SJSA1 (cell line): ENCODE measurements around the gene FOXC1. TPM values are rescaled to one million over a fixed set of nuclear protein-coding genes. Genes with fewer than 3 reads are reported as not detected.

Source experiments
- DNase-seq, 2 experiments: peaks; one replicate each; pipeline ENCODE4 v3.0.0-alpha.2; 2015 to 2020; ENCODE audit warnings: low spot score in 2 of 2, low read depth in 1 of 2
- H3K27ac ChIP-seq: fragments of 250-450 bp; sonication (Bioruptor Pico); 2 replicates; pipeline ENCODE4 v1.5.1; 2020; ENCODE audit warnings: mild to moderate bottlenecking, moderate library complexity
- H3K27me3 ChIP-seq: fragments of 250-450 bp; sonication (Bioruptor Pico); replicated peaks from 2 replicates; pipeline ENCODE4 v1.5.1; 2020; ENCODE audit warnings: mild to moderate bottlenecking, moderate library complexity
- H3K36me3 ChIP-seq: fragments of 250-450 bp; sonication (Bioruptor Pico); 2 replicates; pipeline ENCODE4 v1.5.1; 2020; ENCODE audit warnings: mild to moderate bottlenecking
- H3K4me1 ChIP-seq: fragments of 250-450 bp; sonication (Bioruptor Pico); replicated peaks from 2 replicates; pipeline ENCODE4 v1.6.1; 2021; ENCODE audit warnings: mild to moderate bottlenecking
- H3K4me3 ChIP-seq: fragments of 250-450 bp; sonication (Bioruptor Pico); 2 replicates; pipeline ENCODE4 v1.5.1; 2020; ENCODE audit warnings: mild to moderate bottlenecking
- H3K9me3 ChIP-seq: fragments of 250-450 bp; sonication (Bioruptor Pico); replicated peaks from 2 replicates; pipeline ENCODE4 v1.5.1; 2020; ENCODE audit warnings: mild to moderate bottlenecking
- total RNA-seq: library from RNA; depleted of rRNA; stranded (reverse); fragments of >200 nt; shearing (Covaris generic); gene quantifications from 2 replicates; pipeline ENCODE4 v1.2.3, GENCODE V29; 2014; rRNA removed

Gene FOXC1
- 16.0 and 21.0 TPM in 2 replicates for total RNA-seq

DNA sequence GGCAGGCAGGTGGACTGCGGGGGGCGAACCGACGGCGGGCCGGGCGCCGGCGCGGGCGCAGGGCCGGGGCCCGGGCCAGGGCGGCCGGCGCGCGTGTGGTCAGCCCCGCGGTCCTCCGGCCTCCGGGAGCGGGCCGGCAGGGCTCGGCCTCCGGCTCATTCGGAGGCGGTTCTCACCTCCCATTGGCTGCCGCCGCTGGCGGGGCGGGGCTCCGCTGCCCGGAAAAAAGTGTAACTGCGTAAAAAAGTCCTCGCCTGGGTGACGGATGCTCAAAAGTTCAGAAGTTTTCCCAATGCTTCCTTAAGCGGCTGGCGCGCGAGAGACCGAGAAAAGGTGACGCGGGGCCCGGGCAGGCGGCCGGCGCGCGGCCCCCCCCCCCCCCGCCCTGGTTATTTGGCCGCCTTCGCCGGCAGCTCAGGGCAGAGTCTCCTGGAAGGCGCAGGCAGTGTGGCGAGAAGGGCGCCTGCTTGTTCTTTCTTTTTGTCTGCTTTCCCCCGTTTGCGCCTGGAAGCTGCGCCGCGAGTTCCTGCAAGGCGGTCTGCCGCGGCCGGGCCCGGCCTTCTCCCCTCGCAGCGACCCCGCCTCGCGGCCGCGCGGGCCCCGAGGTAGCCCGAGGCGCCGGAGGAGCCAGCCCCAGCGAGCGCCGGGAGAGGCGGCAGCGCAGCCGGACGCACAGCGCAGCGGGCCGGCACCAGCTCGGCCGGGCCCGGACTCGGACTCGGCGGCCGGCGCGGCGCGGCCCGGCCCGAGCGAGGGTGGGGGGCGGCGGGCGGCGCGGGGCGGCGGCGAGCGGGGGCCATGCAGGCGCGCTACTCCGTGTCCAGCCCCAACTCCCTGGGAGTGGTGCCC is at the start of gene FOXC1:
Gene FOXC1 (plus strand): TSS at position 268 of the 849 bp plus-strand sequence. CDS start 531 bp downstream, at position 799.
- DNase-seq = peak; percentile 94 to 96
- Histone ChIP-seq H3K27ac (peak within 1 kb of the TSS; percentile 87), H3K27me3 (no peaks in the 10 kb centered on the region), H3K36me3 (peaks cover 40% of the 10 kb centered on the region), H3K4me1 (peaks cover 21% of the 10 kb centered on the region), H3K4me3 (peak within 1 kb of the TSS; percentile 88), H3K9me3 (no peaks in the 10 kb centered on the region; the same call in 1 of the 2 replicates)

DNA sequence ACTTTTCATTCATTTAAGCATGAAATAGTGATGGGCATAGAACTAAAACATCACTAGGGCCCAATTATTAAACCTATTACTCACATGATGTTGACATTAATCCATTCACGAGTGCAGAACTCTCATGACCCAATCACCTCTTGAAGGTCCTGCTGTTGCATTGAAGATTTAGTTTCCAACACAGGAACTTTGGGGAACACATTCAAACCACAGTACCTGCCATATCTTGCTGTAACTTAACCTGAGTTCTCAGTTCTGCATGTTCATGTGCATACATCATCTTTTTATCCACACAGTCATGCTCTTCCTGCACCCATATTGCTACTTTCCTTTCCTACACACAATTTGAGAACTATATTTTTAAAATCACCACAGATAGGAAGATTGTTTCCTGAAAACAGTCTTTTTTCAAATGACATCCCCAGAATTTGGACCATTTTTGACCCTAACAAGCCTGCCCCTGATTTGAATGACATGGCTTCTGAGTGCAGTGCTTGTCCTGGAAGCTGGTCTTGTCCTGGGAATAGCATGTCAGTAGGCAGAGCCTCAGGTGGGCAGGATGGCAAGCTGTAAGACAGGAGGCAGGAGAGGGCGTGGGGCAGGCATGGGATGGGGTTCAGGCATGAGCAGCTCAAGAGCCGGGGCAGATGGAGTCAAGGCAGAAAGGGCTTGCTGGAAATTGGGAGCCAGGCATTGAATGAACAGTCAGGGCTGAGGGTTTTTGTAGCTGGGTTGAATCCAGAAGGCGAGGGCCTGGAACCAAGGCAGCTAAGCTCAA is 49.2 kb upstream of the FOXC1 start:
- H3K4me1 ChIP-seq = peaks cover 6% of the 10 kb centered on the region
- H3K36me3 ChIP-seq = no peaks in the 10 kb centered on the region
- no peaks in the 10 kb centered on the region; the same call in 1 of the 2 replicates for H3K9me3 ChIP-seq
- no peak for DNase-seq
- H3K27ac ChIP-seq = no peak overlapping the region
- H3K4me3 ChIP-seq = no peak overlapping the region
- H3K27me3 ChIP-seq = no peaks in the 10 kb centered on the region

DNA sequence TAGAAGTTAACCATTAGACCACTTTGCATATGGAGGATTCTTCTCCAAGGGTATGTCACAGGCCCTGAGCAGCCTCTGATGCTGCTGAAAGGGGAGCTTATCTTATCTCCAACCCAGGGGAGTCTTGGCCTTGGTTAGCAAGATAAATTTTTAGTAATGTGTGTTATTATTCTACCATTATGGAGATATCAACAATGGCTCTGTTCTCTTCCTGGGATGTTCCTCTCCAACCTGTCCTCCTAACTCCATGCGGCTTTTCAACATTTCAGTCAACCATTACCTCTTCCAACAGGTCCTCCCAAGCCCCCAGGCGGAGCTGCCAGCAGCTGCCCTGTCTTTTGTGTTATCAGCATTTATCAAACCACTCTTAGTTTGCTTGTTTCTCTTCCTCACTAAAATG is 48.4 kb upstream of the FOXC1 start:
- no peaks in the 10 kb centered on the region for H3K36me3 ChIP-seq

DNA sequence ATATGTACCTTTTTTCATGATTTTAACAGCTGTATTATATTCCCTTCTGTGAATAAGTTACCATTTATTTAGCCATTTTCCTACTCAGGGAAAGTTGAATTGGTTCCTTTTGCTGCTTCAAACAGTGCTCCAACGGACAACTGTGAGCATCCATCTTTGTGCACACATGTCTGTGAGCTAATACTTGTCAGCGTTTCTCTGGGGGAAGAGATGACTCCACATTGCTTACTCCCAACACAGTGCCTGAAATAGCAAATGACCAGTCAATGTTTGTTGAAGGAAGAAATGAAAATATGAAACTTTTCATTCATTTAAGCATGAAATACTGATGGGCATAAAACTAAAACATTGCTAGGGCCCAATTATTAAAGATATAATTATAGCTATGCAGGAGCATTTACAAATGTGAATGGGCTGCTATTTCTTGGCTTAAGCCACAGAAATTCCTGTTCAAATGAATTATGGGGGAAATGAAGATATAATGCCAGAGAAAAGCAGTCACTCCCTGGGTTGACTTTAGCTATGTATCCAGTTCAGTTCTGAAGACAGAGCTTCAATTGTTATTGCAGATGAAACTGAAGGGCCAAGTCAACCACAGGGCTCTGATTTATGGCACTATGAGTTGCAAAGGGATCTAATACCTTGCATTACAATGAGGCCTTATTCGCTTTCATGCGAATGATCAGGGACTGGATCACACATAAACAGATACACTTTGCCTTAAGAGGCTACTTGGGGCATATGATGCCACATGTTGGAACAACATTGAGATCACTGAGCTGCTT is 47.4 kb upstream of the FOXC1 start:
- H3K27ac ChIP-seq = no peak overlapping the region

More for the DNA sequence above, 48.4 kb upstream of the FOXC1 start:
- Histone ChIP-seq H3K9me3 (no peaks in the 10 kb centered on the region; the same call in 1 of the 2 replicates), H3K4me3 (no peak overlapping the region), H3K4me1 (peaks cover 5% of the 10 kb centered on the region; the same call in 1 of the 2 replicates), H3K27me3 (no peaks in the 10 kb centered on the region), H3K27ac (no peak overlapping the region)
- no peak for DNase-seq

DNA sequence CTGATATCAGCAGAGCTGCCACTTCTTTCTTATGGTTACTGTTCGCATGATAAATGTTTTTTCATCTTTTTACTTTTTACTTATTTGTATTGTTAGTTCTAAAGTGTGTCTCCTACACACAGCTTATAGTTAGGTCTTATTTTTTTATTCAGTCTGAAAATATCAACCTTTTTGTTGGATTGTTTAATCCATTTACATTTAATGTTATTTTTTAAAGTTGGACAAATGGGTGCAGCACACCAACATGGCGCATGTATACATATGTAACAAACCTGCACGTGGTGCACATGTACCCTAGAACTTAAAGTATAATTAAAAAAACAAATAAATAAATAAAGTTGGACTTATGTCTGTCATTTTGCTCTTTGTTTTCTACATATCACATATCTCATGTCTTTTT is 40.3 kb upstream of the FOXC1 start:
- Histone ChIP-seq H3K4me1 (no peaks in the 10 kb centered on the region), H3K36me3 (no peaks in the 10 kb centered on the region), H3K9me3 (no peaks in the 10 kb centered on the region), H3K4me3 (no peak overlapping the region), H3K27me3 (no peaks in the 10 kb centered on the region), H3K27ac (no peak overlapping the region)
- no peak for DNase-seq

More for the DNA sequence above, 47.4 kb upstream of the FOXC1 start:
- H3K27me3 ChIP-seq = no peaks in the 10 kb centered on the region
- no peaks in the 10 kb centered on the region for H3K36me3 ChIP-seq
- H3K4me1 ChIP-seq = peaks cover 5% of the 10 kb centered on the region; the same call in 1 of the 2 replicates
- no peak for DNase-seq
- H3K9me3 ChIP-seq = no peaks in the 10 kb centered on the region; the same call in 1 of the 2 replicates
- H3K4me3 ChIP-seq = no peak overlapping the region

DNA sequence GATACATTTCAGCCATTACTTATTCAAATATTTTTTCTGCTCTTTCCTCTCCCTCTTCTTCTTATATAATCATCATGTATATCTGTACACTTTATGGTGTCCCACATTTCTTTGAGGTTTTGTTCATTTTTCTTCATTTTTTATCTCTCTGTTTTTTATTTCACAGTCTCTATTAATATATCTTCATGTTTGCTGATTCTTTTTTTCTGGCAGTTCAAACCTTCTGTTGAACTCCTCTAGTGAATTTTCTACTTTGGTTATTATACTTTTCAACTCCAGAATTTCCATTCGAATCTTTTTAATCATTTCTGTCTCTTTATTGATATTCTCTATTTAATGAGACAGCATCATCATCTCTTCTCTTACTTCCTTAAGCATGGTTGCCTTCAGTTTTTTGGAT is 38.9 kb upstream of the FOXC1 start:
- H3K4me1 ChIP-seq = no peaks in the 10 kb centered on the region
- no peaks in the 10 kb centered on the region for H3K27me3 ChIP-seq
- DNase-seq = no peak
- H3K36me3 ChIP-seq = no peaks in the 10 kb centered on the region
- no peaks in the 10 kb centered on the region for H3K9me3 ChIP-seq
- H3K27ac ChIP-seq = no peak overlapping the region
- no peak overlapping the region for H3K4me3 ChIP-seq

DNA sequence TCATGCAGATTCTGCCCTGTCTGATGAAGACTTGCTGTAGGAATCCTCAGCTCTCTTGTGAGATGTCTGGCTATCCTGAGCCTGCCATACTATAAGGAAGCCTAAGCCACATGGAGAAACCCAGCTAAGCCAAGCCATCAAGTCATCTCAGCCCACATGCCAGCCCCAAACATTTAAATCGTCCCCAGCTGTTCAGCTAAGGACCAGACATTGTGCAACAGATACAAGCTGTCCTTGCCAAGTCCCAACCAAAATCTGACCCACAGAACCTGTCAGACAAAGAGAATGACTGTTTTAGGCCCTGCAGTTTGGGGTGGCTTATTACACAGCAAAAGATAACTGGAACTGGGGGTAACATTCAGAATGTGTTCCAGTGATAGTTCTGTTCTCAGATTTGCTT is 36.8 kb upstream of the FOXC1 start:
- no peak overlapping the region for H3K27ac ChIP-seq
- H3K27me3 ChIP-seq = no peaks in the 10 kb centered on the region
- no peak overlapping the region for H3K4me3 ChIP-seq
- no peaks in the 10 kb centered on the region for H3K9me3 ChIP-seq
- H3K36me3 ChIP-seq = no peaks in the 10 kb centered on the region
- no peak for DNase-seq
- H3K4me1 ChIP-seq = no peaks in the 10 kb centered on the region

DNA sequence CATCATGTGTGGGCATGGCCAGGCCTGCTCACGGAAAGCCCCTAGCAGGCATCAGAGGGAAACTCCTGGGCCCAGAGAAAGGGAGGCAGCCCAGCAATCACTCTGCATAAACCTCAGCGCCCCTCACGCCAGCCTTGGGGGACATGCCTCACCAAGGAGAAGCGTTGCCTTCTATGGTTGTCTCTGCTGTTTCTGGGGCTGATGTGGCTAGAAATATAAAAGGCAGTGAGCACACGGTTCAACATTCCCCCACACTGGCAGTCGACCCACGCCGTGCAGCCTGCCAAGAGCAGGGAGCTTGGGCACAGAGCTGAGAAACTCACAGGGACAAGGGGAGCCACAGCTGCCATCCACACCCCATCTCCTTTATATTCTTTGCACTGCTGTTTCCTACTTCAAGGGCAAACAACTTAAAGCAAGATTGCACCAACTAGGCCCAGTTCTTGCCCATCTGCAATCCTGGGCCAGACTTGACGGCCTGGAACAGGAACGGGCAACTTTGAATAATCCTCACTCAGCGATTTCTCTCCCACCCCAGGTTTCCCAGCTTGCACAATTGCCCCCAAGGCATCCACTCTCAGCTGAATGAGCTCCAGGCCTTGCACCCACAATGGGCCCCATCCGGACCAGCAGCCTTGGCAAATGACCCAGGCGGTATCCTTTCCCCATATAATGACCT is 35.5 kb upstream of the FOXC1 start:
- Histone ChIP-seq H3K9me3 (no peaks in the 10 kb centered on the region), H3K27ac (no peak overlapping the region), H3K27me3 (no peaks in the 10 kb centered on the region), H3K36me3 (no peaks in the 10 kb centered on the region), H3K4me3 (no peak overlapping the region), H3K4me1 (no peaks in the 10 kb centered on the region)
- DNase-seq = no peak

DNA sequence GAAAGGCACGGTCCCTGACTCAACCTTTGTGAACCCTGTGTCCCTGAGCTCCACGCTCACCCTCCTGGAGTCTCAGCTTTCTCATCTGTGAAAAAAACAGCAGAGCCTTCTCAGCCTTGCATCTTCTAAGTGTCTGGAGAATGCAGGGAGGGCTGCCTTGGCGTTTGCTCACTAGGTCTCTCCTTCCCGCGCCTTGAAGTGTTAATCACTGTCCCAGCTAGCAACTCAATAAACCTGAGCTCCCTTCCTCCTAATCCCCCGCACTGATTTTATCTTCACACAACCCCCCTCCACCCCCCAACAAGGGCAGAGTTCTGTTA is 34.9 kb upstream of the FOXC1 start:
- H3K36me3 ChIP-seq = no peaks in the 10 kb centered on the region
- H3K9me3 ChIP-seq = no peaks in the 10 kb centered on the region
- no peaks in the 10 kb centered on the region for H3K4me1 ChIP-seq
- no peak for DNase-seq
- H3K4me3 ChIP-seq = no peak overlapping the region
- H3K27me3 ChIP-seq = no peaks in the 10 kb centered on the region
- no peak overlapping the region for H3K27ac ChIP-seq

DNA sequence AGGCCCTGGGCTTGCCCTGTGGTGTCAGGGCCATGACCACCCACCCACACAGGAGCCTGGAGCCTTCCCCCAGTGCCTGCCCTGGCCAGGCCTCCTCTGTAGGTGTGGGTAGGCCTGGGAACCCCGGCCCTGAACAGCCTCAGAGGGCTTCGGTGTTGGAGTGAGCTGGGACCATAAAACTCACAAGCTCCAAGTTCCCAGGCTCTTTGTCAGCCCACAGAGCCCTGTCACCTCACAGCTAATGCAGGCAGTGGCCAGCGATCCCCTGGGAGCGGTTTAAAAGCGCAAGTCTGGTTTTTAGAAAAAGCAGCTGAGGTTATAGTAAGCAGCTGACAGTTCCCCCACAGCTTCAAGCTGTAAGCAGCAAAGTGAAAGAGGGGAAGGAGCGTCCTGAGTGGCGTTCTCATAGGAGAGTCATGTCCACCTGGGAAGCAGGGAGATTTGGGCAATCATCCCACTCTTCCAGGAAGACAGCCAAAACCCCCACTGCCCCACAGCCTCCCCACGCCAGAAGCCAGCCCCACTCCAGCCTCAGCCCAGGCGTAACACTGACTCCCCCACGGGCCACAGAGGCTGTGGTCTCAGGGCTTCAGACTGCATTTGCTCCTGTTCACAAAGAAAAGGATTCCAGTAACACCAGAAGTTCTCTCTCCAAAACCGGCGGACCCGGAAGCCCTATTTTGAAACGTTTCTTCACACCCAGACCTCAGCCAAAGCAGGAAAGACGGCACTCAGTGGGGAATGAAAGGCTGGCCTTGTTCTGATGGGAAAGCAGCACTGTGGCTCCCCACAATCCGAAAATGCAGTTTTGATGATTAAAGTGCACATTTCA is 34.3 kb upstream of the FOXC1 start:
- H3K9me3 ChIP-seq = no peaks in the 10 kb centered on the region
- H3K4me1 ChIP-seq = no peaks in the 10 kb centered on the region
- H3K36me3 ChIP-seq = no peaks in the 10 kb centered on the region
- H3K27me3 ChIP-seq = no peaks in the 10 kb centered on the region
- no peak for DNase-seq
- H3K4me3 ChIP-seq = no peak overlapping the region
- H3K27ac ChIP-seq = no peak overlapping the region

DNA sequence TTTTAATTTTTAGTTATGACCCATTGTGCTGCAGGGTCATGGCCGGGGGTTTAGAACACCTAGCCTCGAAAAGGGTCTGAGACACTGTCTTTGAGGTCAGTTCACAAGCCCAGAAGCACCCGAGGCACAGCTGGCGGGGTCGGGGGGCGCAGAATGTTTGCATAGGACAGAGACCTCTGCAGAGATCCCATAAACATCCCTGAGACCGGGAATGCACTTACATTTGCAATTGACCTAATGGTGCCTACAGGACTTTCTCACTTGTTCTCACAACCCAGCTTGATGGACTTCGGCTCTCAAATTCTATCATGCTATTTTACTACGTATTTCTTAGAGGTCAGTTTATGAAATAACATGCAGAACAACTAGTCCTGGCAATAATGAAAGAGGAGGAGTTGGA is 33.5 kb upstream of the FOXC1 start:
- no peaks in the 10 kb centered on the region for H3K9me3 ChIP-seq
- no peaks in the 10 kb centered on the region for H3K27me3 ChIP-seq
- H3K36me3 ChIP-seq = no peaks in the 10 kb centered on the region
- no peak overlapping the region for H3K4me3 ChIP-seq
- DNase-seq = no peak
- H3K27ac ChIP-seq = no peak overlapping the region
- no peaks in the 10 kb centered on the region for H3K4me1 ChIP-seq

DNA sequence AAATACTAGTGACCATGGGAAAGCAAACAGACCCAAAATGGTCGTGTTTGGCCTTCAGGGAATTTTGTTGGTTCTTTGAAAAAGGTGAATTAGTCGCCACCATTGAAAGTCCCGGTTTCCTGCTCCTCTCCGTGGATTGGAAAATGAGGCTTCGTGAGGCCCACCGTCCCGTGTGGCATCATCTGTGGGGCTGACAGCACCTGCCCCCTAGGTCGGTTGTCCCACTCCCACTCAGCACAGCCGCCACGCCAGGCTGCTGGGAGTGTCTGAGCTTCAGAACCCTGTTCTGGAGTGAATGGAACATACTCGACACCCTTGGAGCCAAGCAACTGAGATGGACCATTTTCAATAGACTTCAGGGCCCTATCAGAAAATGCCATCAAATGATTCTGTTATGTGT is 33.0 kb upstream of the FOXC1 start:
- Histone ChIP-seq H3K4me3 (no peak overlapping the region), H3K27me3 (no peaks in the 10 kb centered on the region), H3K9me3 (no peaks in the 10 kb centered on the region), H3K27ac (no peak overlapping the region), H3K36me3 (no peaks in the 10 kb centered on the region), H3K4me1 (no peaks in the 10 kb centered on the region)
- DNase-seq = no peak
